ENCODE data around the gene RAD1.

Gene RAD1

GRCh38 chr5:34903260-34903659 lies 12.0 kb downstream of the RAD1 start:
- Histone ChIP-seq H2AFZ (ENCODE audit: low read depth, low read length) (no peak overlapping the region), H3K4me1 (ENCODE audit: insufficient read depth, low read length) (no peaks in the 10 kb centered on the region), H3K9ac (ENCODE audit: low read depth, low read length) (no peak overlapping the region), H3K4me2 (ENCODE audit: insufficient read depth, low read length) (no peak overlapping the region), H3K9me3 (ENCODE audit: insufficient read depth, low read length, severe bottlenecking) (no peaks in the 10 kb centered on the region), H3K36me3 (ENCODE audit: insufficient read depth, low read length) (peaks cover 22% of the 10 kb centered on the region), H3K4me3 (ENCODE audit: low read depth in 1 of 2, low read length in 2 of 2) (no peak overlapping the region), H4K20me1 (ENCODE audit: insufficient read depth, low read length) (no peaks in the 10 kb centered on the region), H3K27me3 (ENCODE audit: insufficient read depth, low read length, poor library complexity) (no peaks in the 10 kb centered on the region), H3K79me2 (ENCODE audit: insufficient read depth, low read length) (no peaks in the 10 kb centered on the region), H3K27ac (ENCODE audit: low read length) (no peak overlapping the region)
- no peak for DNase-seq
- TF ChIP-seq EZH2 (IDR thresholded peaks at IDR 0.05; ENCODE audit: borderline replicate concordance, low read depth, low read length, severe bottlenecking) (no peak), CTCF (IDR thresholded peaks at IDR 0.05; ENCODE audit: borderline replicate concordance, extremely low read depth, low read length, poor library complexity, severe bottlenecking) (no peak)
- no peak for ATAC-seq (ENCODE audit: insufficient read depth, low read depth)

- no peaks in the 10 kb centered on the region for H3K27me3 ChIP-seq (ENCODE audit: insufficient read depth, low read length, poor library complexity)
- no peaks in the 10 kb centered on the region for H4K20me1 ChIP-seq (ENCODE audit: insufficient read depth, low read length)
- no peak overlapping the region for H3K4me2 ChIP-seq (ENCODE audit: insufficient read depth, low read length)
- H3K4me1 ChIP-seq (ENCODE audit: insufficient read depth, low read length), result no peaks in the 10 kb centered on the region
- ATAC-seq (ENCODE audit: insufficient read depth, low read depth) (no peak), DNase-seq (no peak)
- no peak overlapping the region for H3K27ac ChIP-seq (ENCODE audit: low read length)
- H2AFZ ChIP-seq (ENCODE audit: low read depth, low read length), result no peak overlapping the region
- H3K9me3 ChIP-seq (ENCODE audit: insufficient read depth, low read length, severe bottlenecking), result no peaks in the 10 kb centered on the region
- H3K36me3 ChIP-seq (ENCODE audit: insufficient read depth, low read length), result peaks cover 16% of the 10 kb centered on the region
- H3K9ac ChIP-seq (ENCODE audit: low read depth, low read length), result no peak overlapping the region
- no peaks in the 10 kb centered on the region for H3K79me2 ChIP-seq (ENCODE audit: insufficient read depth, low read length)
- TF ChIP-seq CTCF (IDR thresholded peaks at IDR 0.05; ENCODE audit: borderline replicate concordance, extremely low read depth, low read length, poor library complexity, severe bottlenecking) (no peak), EZH2 (IDR thresholded peaks at IDR 0.05; ENCODE audit: borderline replicate concordance, low read depth, low read length, severe bottlenecking) (no peak)
- no peak overlapping the region for H3K4me3 ChIP-seq (ENCODE audit: low read depth in 1 of 2, low read length in 2 of 2)
These were observed 14.7 kb downstream of the RAD1 start for GRCh38 chr5:34900652-34901051.

GRCh38 chr5:34899066-34899465 lies 16.2 kb downstream of the RAD1 start:
- Histone ChIP-seq H3K9me3 (ENCODE audit: insufficient read depth, low read length, severe bottlenecking) (no peaks in the 10 kb centered on the region), H3K9ac (ENCODE audit: low read depth, low read length) (no peak overlapping the region), H3K4me3 (ENCODE audit: low read depth in 1 of 2, low read length in 2 of 2) (no peak overlapping the region), H2AFZ (ENCODE audit: low read depth, low read length) (no peak overlapping the region), H3K4me1 (ENCODE audit: insufficient read depth, low read length) (no peaks in the 10 kb centered on the region), H3K36me3 (ENCODE audit: insufficient read depth, low read length) (peaks cover 5% of the 10 kb centered on the region; the same call in 1 of the 2 replicates), H3K27ac (ENCODE audit: low read length) (no peak overlapping the region), H4K20me1 (ENCODE audit: insufficient read depth, low read length) (no peaks in the 10 kb centered on the region), H3K79me2 (ENCODE audit: insufficient read depth, low read length) (no peaks in the 10 kb centered on the region), H3K4me2 (ENCODE audit: insufficient read depth, low read length) (no peak overlapping the region), H3K27me3 (ENCODE audit: insufficient read depth, low read length, poor library complexity) (no peaks in the 10 kb centered on the region)
- DNase-seq (no peak), ATAC-seq (ENCODE audit: insufficient read depth, low read depth) (no peak)
- TF ChIP-seq CTCF (IDR thresholded peaks at IDR 0.05; ENCODE audit: borderline replicate concordance, extremely low read depth, low read length, poor library complexity, severe bottlenecking) (no peak), EZH2 (IDR thresholded peaks at IDR 0.05; ENCODE audit: borderline replicate concordance, low read depth, low read length, severe bottlenecking) (no peak)

Data from DND-41 (cell line).